Stomach (tissue), 4 donors: ENCODE measurements around the gene IRAK3.

Experiments used
- CTCF ChIP-seq, 7 experiments: fragments of 450-650 bp in 4 of 7; fragments of 200-600 bp in 3 of 7; sonication (generic) in 3 of 7; IDR thresholded peaks; one replicate each; pipeline ENCODE4 v1.5.1; 2016 to 2019; ENCODE audit warnings: antibody characterized with exemption in 7 of 7, control low read depth in 2 of 7, mild to moderate bottlenecking in 1 of 7
- EP300 ChIP-seq: sonication (generic); formaldehyde crosslinking; IDR thresholded peaks from one replicate; pipeline ENCODE4 v1.6.1; 2017; ENCODE audit warnings: antibody characterized with exemption
- POLR2A ChIP-seq, 4 donors: fragments of 450-650 bp; IDR thresholded peaks; one replicate each; pipeline ENCODE4 v1.6.1; 2016; ENCODE audit warnings: antibody characterized with exemption in 4 of 4, control low read depth in 2 of 4, mild to moderate bottlenecking in 1 of 4, moderate library complexity in 1 of 4
- POLR2AphosphoS5 ChIP-seq, 3 donors: sonication (generic); formaldehyde crosslinking; IDR thresholded peaks; one replicate each; pipeline ENCODE4 v1.6.1; 2016; ENCODE audit warnings: antibody characterized with exemption in 3 of 3

- no peak for TF ChIP-seq POLR2A (IDR thresholded peaks at IDR 0.05)
- no peak for TF ChIP-seq CTCF (IDR thresholded peaks at IDR 0.05)
- no peak for TF ChIP-seq EP300
- no peak for TF ChIP-seq POLR2AphosphoS5 (IDR thresholded peaks at IDR 0.05)
Measured at GRCh38 chr12:66237505-66238175, 48.6 kb downstream of the IRAK3 start.
